Heart left ventricle (tissue), 16 donors: ENCODE results near the gene BCAR1. TPM values are rescaled to one million over a fixed set of nuclear protein-coding genes. Genes with fewer than 3 reads are reported as not detected.

Experiments used
- ATAC-seq, 4 donors: fragments of 200-7000 bp; cut with Tn5 transposase; one replicate each; pipeline ENCODE4 v1.9.1; 2020 to 2022; ENCODE audit warnings: moderate library complexity in 4 of 4, mild to moderate bottlenecking in 3 of 4, moderate number of reproducible peaks in 1 of 4
- DNase-seq, 5 donors: peaks; one replicate each; pipeline ENCODE4 v3.0.0-alpha.2; 2020
- H3K27ac ChIP-seq, 12 donors: fragments of 200-600 bp; sonication (generic) in 4 of 12; one replicate each; pipeline versions ENCODE4 v1.5.0 to v1.8.0; 2016 to 2022; ENCODE audit warnings: mild to moderate bottlenecking in 2 of 12
- H3K27me3 ChIP-seq, 9 donors: fragments of 200-600 bp; sonication (generic) in 2 of 9; one replicate each; pipeline versions ENCODE4 v1.5.1 to v1.8.0; 2016 to 2022; ENCODE audit warnings: mild to moderate bottlenecking in 3 of 9
- H3K36me3 ChIP-seq, 9 donors: fragments of 200-600 bp; sonication (generic) in 2 of 9; one replicate each; pipeline versions ENCODE4 v1.5.0 to v1.8.0; 2018 to 2022; ENCODE audit warnings: mild to moderate bottlenecking in 2 of 9
- H3K4me1 ChIP-seq, 12 donors: fragments of 200-600 bp; sonication (generic) in 4 of 12; one replicate each; pipeline versions ENCODE4 v1.5.0 to v1.8.0; 2016 to 2022; ENCODE audit warnings: mild to moderate bottlenecking in 3 of 12
- H3K4me3 ChIP-seq, 12 donors: fragments of 200-600 bp; sonication (generic) in 4 of 12; one replicate each; pipeline versions ENCODE4 v1.5.0 to v1.8.0; 2017 to 2022; ENCODE audit warnings: mild to moderate bottlenecking in 9 of 12, moderate library complexity in 4 of 12
- H3K9me3 ChIP-seq, 12 donors: fragments of 200-600 bp; sonication (generic) in 4 of 12; one replicate each; pipeline versions ENCODE4 v1.5.0 to v1.8.0; 2016 to 2022; ENCODE audit warnings: mild to moderate bottlenecking in 1 of 12
- POLR2A ChIP-seq, 2 donors: fragments of 450-650 bp; IDR thresholded peaks; one replicate each; pipeline ENCODE4 v1.6.1; 2017; ENCODE audit warnings: antibody characterized with exemption in 2 of 2, mild to moderate bottlenecking in 2 of 2, moderate library complexity in 2 of 2
- WGBS, 4 donors: extraction: QIAGEN DNeasy Blood & Tissue Kit in 2 of 4; methylation state at CpG; one replicate each; pipeline versions ENCODE4 v1.1.5 to v1.1.7; 2013 to 2018; 5-methylcytosine and 5-hydroxymethylcytosine counted together
- intact Hi-C, 10 donors: fragments of 100-400 bp; cut with DNase I; formaldehyde crosslinking; loops; one replicate each; pipeline versions ENCODE4 v1.11.1 to v1.14.2; 2022
- long read RNA-seq, 3 donors: library from polyadenylated mRNA; unstranded; transcript quantifications; one replicate each; pipeline ENCODE4 v2.0.0, GENCODE V29; 2020 to 2021
- polyA plus RNA-seq, 2 donors: library from polyadenylated mRNA; stranded (reverse); fragments of 200-250 nt; gene quantifications; one replicate each; pipeline ENCODE4 v1.2.3, GENCODE V29; 2013
- total RNA-seq, 9 donors: library from RNA; depleted of rRNA in 2 of 9; stranded (reverse); fragments of >200 nt in 2 of 9; fragmentation: NEBNext Ultra II Directional in 3 of 9; extraction: Animal tissue kit (Norgen Biotek cat#: 25700) in 3 of 9; gene quantifications; one replicate each; pipeline versions ENCODE4 v1.1.0 to v1.2.4, GENCODE V29; 2016 to 2023
- TF ChIP-seq, protein P1 (sequence below), 12 donors: fragments of 200-600 bp; sonication (generic) in 4 of 12; IDR thresholded peaks; one replicate each; pipeline versions ENCODE4 v1.5.0 to v1.8.0; 2018 to 2022; ENCODE audit warnings: antibody characterized with exemption in 12 of 12, mild to moderate bottlenecking in 5 of 12
- donor health status: ischemic (EF 13 %, LVEDD 7.1; RV severe dilation, severe dysfunction).
- donor health status: healthy with polysubstance abuse.
- donor health status: DM: no; HTN: yes; CAD: no.
- donor health status: DM: no; HTN: no; CAD: no.
- donor health status: ischemic (EF 25% LVEDD 6.9; RV normal size, moderate dysfunction).
- donor health status: ischemic (EF 25% LVEDD 5.7; RV mildly dilated, moderate dysfunction).
- donor health status: healthy.
- donor health status: DM: yes; HTN: yes; CAD: no.
- donor health status: ischemic (EF 35%, LVEDD 5.7; RV mildly dilated, moderate dysfunction).
- donor health status: nonischemic (EF 11% LVEDD 7.7; RV severe dilation, severe dysfunction).
- donor health status: DM: yes; HTN: yes; CAD: no.
- donor health status: PGD.
- donor health status: ischemic (EF 29% LVEDD 5.4; RV normal size, mild dysfunction).
- donor health status: nonischemic (EF 23%, LVEDD 6.1; RV moderate dilation, normal function).

Gene BCAR1, protein sequence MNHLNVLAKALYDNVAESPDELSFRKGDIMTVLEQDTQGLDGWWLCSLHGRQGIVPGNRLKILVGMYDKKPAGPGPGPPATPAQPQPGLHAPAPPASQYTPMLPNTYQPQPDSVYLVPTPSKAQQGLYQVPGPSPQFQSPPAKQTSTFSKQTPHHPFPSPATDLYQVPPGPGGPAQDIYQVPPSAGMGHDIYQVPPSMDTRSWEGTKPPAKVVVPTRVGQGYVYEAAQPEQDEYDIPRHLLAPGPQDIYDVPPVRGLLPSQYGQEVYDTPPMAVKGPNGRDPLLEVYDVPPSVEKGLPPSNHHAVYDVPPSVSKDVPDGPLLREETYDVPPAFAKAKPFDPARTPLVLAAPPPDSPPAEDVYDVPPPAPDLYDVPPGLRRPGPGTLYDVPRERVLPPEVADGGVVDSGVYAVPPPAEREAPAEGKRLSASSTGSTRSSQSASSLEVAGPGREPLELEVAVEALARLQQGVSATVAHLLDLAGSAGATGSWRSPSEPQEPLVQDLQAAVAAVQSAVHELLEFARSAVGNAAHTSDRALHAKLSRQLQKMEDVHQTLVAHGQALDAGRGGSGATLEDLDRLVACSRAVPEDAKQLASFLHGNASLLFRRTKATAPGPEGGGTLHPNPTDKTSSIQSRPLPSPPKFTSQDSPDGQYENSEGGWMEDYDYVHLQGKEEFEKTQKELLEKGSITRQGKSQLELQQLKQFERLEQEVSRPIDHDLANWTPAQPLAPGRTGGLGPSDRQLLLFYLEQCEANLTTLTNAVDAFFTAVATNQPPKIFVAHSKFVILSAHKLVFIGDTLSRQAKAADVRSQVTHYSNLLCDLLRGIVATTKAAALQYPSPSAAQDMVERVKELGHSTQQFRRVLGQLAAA
- total RNA-seq (100 to 1,000 TPM in 1 of 9 donors, 10 to 100 TPM in 8; 51.4 to 129 (median 72.0) TPM), polyA plus RNA-seq (10 to 100 TPM; 54.2 to 89.2 TPM)
- long read RNA-seq, donor 1, full-length matches to known transcripts = 87 of 157 reads
- long read RNA-seq, donor 1, partial matches to known transcripts = 49 of 157 reads
- long read RNA-seq, donor 1, other reads (novel, unspliced or antisense) = 21 of 157 reads
- long read RNA-seq, donor 2, transcript BCAR1-212 (3 exons, 2,692 nt) = major isoform, 35 of 140 reads
- long read RNA-seq, donor 2, transcript BCAR1-207 (7 exons, 3,192 nt) = minor isoform, 8 of 140 reads
- long read RNA-seq, donor 2, partial matches to known transcripts = 76 of 140 reads
- long read RNA-seq, donor 2, other reads (novel, unspliced or antisense) = 19 of 140 reads
- long read RNA-seq, donor 3, transcript BCAR1-201 (7 exons, 3,221 nt) = minor isoform, 26 of 181 reads
- long read RNA-seq, donor 3, transcript BCAR1-207 (7 exons, 3,192 nt) = major isoform, 52 of 181 reads
- long read RNA-seq, donor 3, transcript BCAR1-212 (3 exons, 2,692 nt) = minor isoform, 41 of 181 reads
- long read RNA-seq, donor 3, partial matches to known transcripts = 46 of 181 reads
- long read RNA-seq, donor 3, other reads (novel, unspliced or antisense) = 14 of 181 reads

DNA sequence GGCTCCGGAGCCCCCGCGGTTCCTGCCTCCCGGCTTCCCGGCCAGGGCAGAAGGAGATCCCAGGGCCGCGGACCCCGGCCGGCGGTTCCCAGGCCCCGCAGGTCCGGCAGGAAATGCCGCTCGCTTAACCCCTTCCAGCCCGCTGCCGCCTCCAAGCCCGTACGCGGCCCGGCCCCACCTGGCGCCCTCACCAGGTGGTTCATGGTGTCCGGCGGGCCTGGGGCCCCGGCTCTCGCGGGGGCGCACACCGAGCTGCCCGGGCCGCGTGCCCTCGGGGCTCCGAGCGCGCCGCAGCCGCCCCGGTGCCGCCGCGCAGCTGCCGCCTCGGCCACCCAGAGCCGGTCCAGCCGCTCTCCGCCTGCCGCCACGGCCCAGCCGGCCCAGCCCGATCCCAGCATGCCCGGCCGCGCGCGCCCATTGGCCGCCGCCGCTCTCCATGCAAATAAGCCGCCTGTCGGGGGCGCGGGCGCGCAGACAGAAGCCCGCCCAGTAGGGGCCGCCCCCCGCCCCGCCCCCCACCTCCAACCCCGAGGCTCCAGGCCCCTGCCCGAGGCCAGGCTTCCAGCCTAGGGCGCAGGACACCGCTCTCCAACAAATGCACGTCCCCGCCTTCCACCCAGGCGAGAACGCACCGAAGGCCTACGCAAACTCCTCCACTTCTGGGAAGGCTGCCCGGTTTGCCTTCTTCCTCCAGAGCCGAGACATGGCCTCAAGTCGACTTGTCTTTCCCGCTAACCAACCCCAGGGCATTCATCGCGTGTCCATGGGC, at the start of gene BCAR1:
BCAR1 (minus strand) TSS at position 345 of the 769 bp plus-strand sequence; CDS start at position 203, 142 bp downstream.
- Histone ChIP-seq H3K36me3 (no peaks in the 10 kb centered on the region), H3K27ac (peak within 1 kb of the TSS; percentile 86 to 99 (median 94)), H3K9me3 (no peaks in the 10 kb centered on the region), H3K27me3 (peaks cover 0 to 52% (median 0%) of the 10 kb centered on the region in 9 donors), H3K4me3 (peak within 1 kb of the TSS; percentile 65 to 98 (median 88)), H3K4me1 (peaks cover 38 to 98% (median 90%) of the 10 kb centered on the region in 12 donors)
- TF ChIP-seq, protein P1, sequence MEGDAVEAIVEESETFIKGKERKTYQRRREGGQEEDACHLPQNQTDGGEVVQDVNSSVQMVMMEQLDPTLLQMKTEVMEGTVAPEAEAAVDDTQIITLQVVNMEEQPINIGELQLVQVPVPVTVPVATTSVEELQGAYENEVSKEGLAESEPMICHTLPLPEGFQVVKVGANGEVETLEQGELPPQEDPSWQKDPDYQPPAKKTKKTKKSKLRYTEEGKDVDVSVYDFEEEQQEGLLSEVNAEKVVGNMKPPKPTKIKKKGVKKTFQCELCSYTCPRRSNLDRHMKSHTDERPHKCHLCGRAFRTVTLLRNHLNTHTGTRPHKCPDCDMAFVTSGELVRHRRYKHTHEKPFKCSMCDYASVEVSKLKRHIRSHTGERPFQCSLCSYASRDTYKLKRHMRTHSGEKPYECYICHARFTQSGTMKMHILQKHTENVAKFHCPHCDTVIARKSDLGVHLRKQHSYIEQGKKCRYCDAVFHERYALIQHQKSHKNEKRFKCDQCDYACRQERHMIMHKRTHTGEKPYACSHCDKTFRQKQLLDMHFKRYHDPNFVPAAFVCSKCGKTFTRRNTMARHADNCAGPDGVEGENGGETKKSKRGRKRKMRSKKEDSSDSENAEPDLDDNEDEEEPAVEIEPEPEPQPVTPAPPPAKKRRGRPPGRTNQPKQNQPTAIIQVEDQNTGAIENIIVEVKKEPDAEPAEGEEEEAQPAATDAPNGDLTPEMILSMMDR (IDR thresholded peaks at IDR 0.05) = peak in 7 of 12 donors; percentile 9 to 57 (median 27)
- TF ChIP-seq POLR2A (IDR thresholded peaks at IDR 0.05) = peak in 1 of 2 donors; percentile 34
- ATAC-seq (peak; percentile 58 to 81 (median 74)), DNase-seq (peak; percentile 91 to 95 (median 93))
- intact Hi-C loops = loop anchor here in 3 of 10 donors (1.0 to 10.0 kb wide), 3 partner anchors 12 to 53 kb away; no protein-coding TSS in a partner anchor
- 1 to 15% (median 2%) methylated on average over 8 to 84 of the region's 84 CpGs for WGBS, 4 donors

DNA sequence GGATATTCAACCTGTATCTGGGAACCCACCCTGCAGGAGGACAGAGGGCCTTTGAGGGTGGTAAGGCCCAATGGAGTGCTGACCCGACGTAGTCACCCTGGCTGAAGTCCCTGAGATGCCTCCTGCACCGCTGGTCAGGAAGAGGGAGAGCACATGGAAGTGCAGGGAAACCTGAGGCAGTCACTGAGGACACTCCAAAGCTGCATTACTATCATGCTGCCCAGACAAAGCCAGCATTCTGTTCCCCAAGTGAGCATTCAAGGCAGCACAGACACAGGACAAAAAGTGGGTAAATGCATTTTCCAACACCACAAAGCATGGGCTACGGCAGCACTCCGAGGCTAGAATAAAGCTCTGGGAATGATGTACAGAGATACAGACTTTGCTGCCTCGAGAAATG, 46.8 kb upstream of the BCAR1 start:
- 69 to 83% (median 78%) methylated on average over 6 of the region's 6 CpGs for WGBS, 4 donors
- no peak overlapping the region for H3K4me3 ChIP-seq
- TF ChIP-seq POLR2A (IDR thresholded peaks at IDR 0.05) = no peak
- TF ChIP-seq, protein P1 (IDR thresholded peaks at IDR 0.05) = no peak
- peaks cover 0 to 22% (median 10%) of the 10 kb centered on the region in 12 donors for H3K4me1 ChIP-seq
- ATAC-seq = no peak
- no peak for DNase-seq
- H3K9me3 ChIP-seq = no peaks in the 10 kb centered on the region
- H3K27me3 ChIP-seq = no peaks in the 10 kb centered on the region
- no peak overlapping the region for H3K27ac ChIP-seq
- H3K36me3 ChIP-seq = peaks cover 0 to 63% (median 45%) of the 10 kb centered on the region in 9 donors
- intact Hi-C loops = no loop called here

DNA sequence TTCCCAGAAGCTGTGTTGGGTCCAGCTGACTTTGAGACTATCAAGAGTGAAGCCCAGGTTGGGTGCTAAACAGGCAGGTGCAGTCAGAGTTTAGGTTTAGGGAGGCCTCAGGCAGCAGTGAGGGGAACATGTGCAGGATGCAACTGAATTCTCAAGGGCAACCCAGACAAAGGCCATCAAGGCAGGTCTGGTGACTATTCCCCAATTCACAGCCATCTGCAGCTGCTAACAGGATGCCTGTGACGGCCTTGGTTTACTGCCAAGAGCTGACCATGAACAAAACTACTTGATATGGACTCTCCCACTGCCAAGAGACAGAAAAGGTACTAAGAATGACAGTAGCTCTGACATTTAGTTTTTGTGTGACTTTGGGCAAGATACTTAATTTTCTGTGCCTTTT, 45.2 kb upstream of the BCAR1 start:
- Histone ChIP-seq H3K27ac (peak overlapping the region in 11 of 12 donors; percentile 1 to 75 (median 59)), H3K36me3 (peaks cover 0 to 69% (median 49%) of the 10 kb centered on the region in 9 donors), H3K4me1 (peaks cover 0 to 22% (median 10%) of the 10 kb centered on the region in 12 donors), H3K4me3 (no peak overlapping the region), H3K27me3 (no peaks in the 10 kb centered on the region), H3K9me3 (no peaks in the 10 kb centered on the region)
- intact Hi-C loops = no loop called here
- WGBS, 4 donors = 15 to 28% (median 21%) methylated on average over 1 of the region's 1 CpG
- TF ChIP-seq POLR2A (IDR thresholded peaks at IDR 0.05) = no peak
- TF ChIP-seq, protein P1 (IDR thresholded peaks at IDR 0.05) = no peak
- DNase-seq (peak in 4 of 5 donors; percentile 79 to 84 (median 82)), ATAC-seq (peak; percentile 85 to 95 (median 87))
